Mesendoderm (in vitro differentiated cells): Measurements from ENCODE around the gene LRRC70.

Experiments
- DNase-seq: peaks from one replicate; pipeline ENCODE4 v3.0.0; 2013
- H2AK5ac ChIP-seq: 2 replicates; pipeline ENCODE4 v1.6.1; 2013; ENCODE audit warnings: low read length, inconsistent platforms
- H2BK120ac ChIP-seq: 2 replicates; pipeline ENCODE4 v1.6.1; 2013; ENCODE audit warnings: low read depth, mild to moderate bottlenecking, low read length, moderate library complexity, mixed read lengths
- H2BK15ac ChIP-seq: replicated peaks from 2 replicates; pipeline ENCODE4 v1.6.1; 2013; ENCODE audit warnings: low read depth, mild to moderate bottlenecking, moderate library complexity
- H2BK5ac ChIP-seq: 2 replicates; pipeline ENCODE4 v1.6.1; 2013; ENCODE audit warnings: low read length, inconsistent platforms
- H3K18ac ChIP-seq: 2 replicates; pipeline ENCODE4 v1.6.1; 2013; ENCODE audit warnings: mild to moderate bottlenecking, low read length, mixed read lengths
- H3K23ac ChIP-seq: one replicate; pipeline ENCODE4 v1.6.1; 2013; ENCODE audit warnings: low read length
- H3K27ac ChIP-seq: 2 replicates; pipeline ENCODE4 v1.5.1; 2013; ENCODE audit warnings: low read depth, mild to moderate bottlenecking, inconsistent platforms, low read length, moderate library complexity
- H3K27me3 ChIP-seq: 2 replicates; pipeline ENCODE4 v1.6.1; 2013; ENCODE audit warnings: low read length, control low read depth, mild to moderate bottlenecking, inconsistent platforms; ENCODE audit not compliant: insufficient read depth, poor library complexity
- H3K36me3 ChIP-seq: 2 replicates; pipeline ENCODE4 v1.6.1; 2013; ENCODE audit warnings: low read length, inconsistent platforms; ENCODE audit not compliant: control insufficient read depth, insufficient read depth
- H3K4ac ChIP-seq: one replicate; pipeline ENCODE4 v1.6.1; 2013; ENCODE audit warnings: low read depth, mild to moderate bottlenecking, low read length, moderate library complexity
- H3K4me1 ChIP-seq: 2 replicates; pipeline ENCODE4 v1.6.1; 2013; ENCODE audit warnings: low read depth, low read length, inconsistent platforms; ENCODE audit not compliant: control insufficient read depth
- H3K4me2 ChIP-seq: 2 replicates; pipeline ENCODE4 v1.6.1; 2013; ENCODE audit warnings: low read length
- H3K4me3 ChIP-seq: 2 replicates; pipeline ENCODE4 v1.5.1; 2013; ENCODE audit warnings: mild to moderate bottlenecking, low read length
- H3K56ac ChIP-seq: one replicate; pipeline ENCODE4 v1.6.1; 2013; ENCODE audit warnings: low read length
- H3K79me1 ChIP-seq: 2 replicates; pipeline ENCODE4 v1.6.1; 2013; ENCODE audit warnings: low read length, inconsistent platforms
- H3K79me2 ChIP-seq: 2 replicates; pipeline ENCODE4 v1.6.1; 2013; ENCODE audit warnings: mild to moderate bottlenecking, low read length; ENCODE audit not compliant: control insufficient read depth, insufficient read depth
- H3K9ac ChIP-seq: 2 replicates; pipeline ENCODE4 v1.6.1; 2013; ENCODE audit warnings: low read length, inconsistent platforms
- H4K5ac ChIP-seq: one replicate; pipeline ENCODE4 v1.6.1; 2013; ENCODE audit warnings: low read length
- H4K8ac ChIP-seq: one replicate; pipeline ENCODE4 v1.6.1; 2013; ENCODE audit warnings: low read depth, mild to moderate bottlenecking, control low read depth, low read length, moderate library complexity
- WGBS: extraction: QIAGEN DNeasy Blood & Tissue Kit; methylation state at CpG from one replicate; pipeline ENCODE4 v1.1.7; 2013; ENCODE audit warnings: low lambda C conversion rate, missing lambda C conversion rate; ENCODE audit not compliant: insufficient coverage; ENCODE audit errors: extremely low coverage; 5-methylcytosine and 5-hydroxymethylcytosine counted together

The LRRC70 gene

DNA sequence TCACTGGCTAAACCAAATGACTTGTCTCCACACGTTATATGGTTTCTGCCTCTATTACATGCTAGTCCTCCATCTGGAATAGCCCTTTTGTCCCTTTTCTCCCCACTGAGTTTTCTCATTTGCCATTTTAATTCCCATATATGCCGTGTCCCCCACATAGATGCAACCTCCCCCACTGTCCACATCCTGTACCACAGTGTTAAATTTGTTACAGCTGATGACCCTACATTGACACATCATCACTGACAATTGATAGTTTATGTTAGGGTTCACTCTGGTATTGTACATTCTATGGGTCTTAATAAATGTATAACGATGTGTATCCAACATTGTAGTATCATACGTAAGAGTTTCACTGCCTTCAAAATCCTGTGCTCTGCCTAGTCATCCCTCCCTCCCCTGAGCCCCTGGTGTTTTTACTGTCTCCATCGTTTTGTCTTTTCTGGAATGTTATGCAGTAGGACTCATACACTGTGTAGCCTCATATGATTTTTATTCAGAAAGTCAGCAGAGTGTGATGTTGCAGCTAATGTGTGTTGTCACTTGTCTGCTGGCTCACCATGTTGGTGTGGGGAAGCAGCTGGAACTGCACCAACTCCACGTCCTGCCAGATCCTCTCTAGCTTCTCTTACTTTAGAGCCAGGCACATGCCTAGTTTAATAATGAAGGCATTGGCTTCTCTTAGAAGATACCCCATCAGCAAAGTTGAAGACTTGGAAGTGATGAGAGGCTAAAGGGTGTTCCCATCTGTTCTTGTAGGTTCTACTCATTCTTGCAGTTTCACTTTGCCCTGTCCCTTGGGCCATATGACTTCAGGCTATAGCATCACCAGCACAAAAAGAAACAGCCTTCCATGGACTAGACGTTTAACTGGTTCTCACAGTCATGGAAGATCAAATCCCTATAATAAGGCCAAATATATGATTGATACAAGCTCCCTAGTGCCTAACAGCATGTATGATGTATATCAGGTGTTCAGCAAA, 30.2 kb downstream of the LRRC70 start:
- Histone ChIP-seq H3K4me3 (no peak overlapping the region), H2AK5ac (no peak overlapping the region), H3K18ac (no peak overlapping the region), H3K56ac (no peak overlapping the region), H3K27me3 (no peaks in the 10 kb centered on the region), H2BK120ac (no peak overlapping the region), H2BK15ac (no peak overlapping the region), H3K79me1 (no peaks in the 10 kb centered on the region), H3K79me2 (no peaks in the 10 kb centered on the region), H4K8ac (no peak overlapping the region), H3K36me3 (no peaks in the 10 kb centered on the region), H3K4ac (no peak overlapping the region), H4K5ac (no peak overlapping the region), H3K27ac (no peak overlapping the region), H2BK5ac (no peak overlapping the region), H3K23ac (no peak overlapping the region), H3K9ac (no peak overlapping the region), H3K4me1 (no peaks in the 10 kb centered on the region), H3K4me2 (no peak overlapping the region)
- no peak for DNase-seq
- WGBS, result no CpG with 5 or more reads among the region's 7 CpGs

DNA sequence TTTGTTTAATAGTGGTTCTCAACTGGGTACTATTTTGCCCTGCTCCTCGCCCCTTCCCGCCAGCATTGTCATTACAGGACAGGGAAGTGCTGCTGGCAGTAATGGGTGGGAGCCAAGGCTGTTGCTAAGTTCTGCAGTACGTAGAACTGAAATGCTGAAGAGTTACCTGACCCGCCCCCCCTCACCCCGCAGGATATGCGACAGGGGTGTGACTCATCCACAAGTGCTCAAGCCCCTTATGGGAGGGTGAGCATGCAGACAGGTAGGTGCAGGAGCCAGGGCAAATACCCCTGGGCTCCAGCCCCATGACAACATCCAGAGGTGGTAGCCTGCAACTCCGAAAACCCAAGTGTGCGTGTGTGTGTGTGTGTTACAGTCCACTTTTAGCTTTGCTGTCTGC, 35.7 kb downstream of the LRRC70 start:
- H3K27me3 ChIP-seq, result no peaks in the 10 kb centered on the region
- H2BK120ac ChIP-seq, result no peak overlapping the region
- H4K5ac ChIP-seq, result no peak overlapping the region
- H3K27ac ChIP-seq, result no peak overlapping the region
- H3K4me1 ChIP-seq, result no peaks in the 10 kb centered on the region
- H2BK15ac ChIP-seq, result no peak overlapping the region
- H3K4me2 ChIP-seq, result no peak overlapping the region
- no peaks in the 10 kb centered on the region for H3K79me2 ChIP-seq
- H3K4me3 ChIP-seq, result no peak overlapping the region
- H3K18ac ChIP-seq, result no peak overlapping the region
- no peak overlapping the region for H2AK5ac ChIP-seq
- no peak overlapping the region for H3K23ac ChIP-seq
- H4K8ac ChIP-seq, result no peak overlapping the region
- no peaks in the 10 kb centered on the region for H3K79me1 ChIP-seq
- no peak overlapping the region for H3K56ac ChIP-seq
- peak; percentile 55 for DNase-seq
- no peak overlapping the region for H3K4ac ChIP-seq
- no peak overlapping the region for H3K9ac ChIP-seq
- H3K36me3 ChIP-seq, result no peaks in the 10 kb centered on the region
- H2BK5ac ChIP-seq, result no peak overlapping the region
- WGBS, result no CpG with 5 or more reads among the region's 8 CpGs

DNA sequence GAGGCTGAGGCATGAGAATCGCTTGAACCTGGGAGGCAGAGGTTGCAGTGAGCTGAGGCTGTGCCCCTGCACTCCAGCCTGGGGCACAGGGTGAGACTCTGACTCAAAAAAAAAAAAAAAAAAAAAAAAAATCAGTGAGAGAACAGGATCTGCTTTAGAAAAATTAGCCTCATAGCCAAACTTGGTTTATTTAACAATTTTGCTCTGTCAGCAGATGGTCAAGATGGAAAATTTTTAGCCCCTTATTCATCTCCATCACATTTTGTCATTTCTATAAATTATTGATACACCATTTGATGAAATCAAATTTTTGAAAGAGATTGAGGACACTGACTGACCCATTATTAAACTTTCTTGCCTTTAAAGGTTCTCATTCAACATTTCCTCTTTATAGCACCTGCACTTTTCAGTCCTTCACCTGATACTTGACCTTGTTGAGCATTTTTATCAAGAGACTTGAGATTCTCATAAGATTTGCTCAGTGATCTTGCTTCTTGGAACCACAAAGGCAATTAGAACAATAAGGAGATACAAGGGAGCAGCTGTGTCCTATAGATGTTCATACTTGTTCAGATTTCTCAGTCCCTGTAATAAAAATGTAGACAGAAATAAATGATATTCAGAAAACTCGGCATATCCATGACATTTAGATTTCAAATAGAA, 38.1 kb downstream of the LRRC70 start:
- Histone ChIP-seq H3K18ac (no peak overlapping the region), H4K8ac (no peak overlapping the region), H3K23ac (no peak overlapping the region), H3K56ac (no peak overlapping the region), H4K5ac (no peak overlapping the region), H3K4ac (no peak overlapping the region), H2BK15ac (no peak overlapping the region), H3K27ac (no peak overlapping the region), H2AK5ac (no peak overlapping the region), H3K36me3 (no peaks in the 10 kb centered on the region), H3K27me3 (no peaks in the 10 kb centered on the region), H3K9ac (no peak overlapping the region), H3K79me1 (no peaks in the 10 kb centered on the region), H3K4me3 (no peak overlapping the region), H3K4me2 (no peak overlapping the region), H2BK120ac (no peak overlapping the region), H2BK5ac (no peak overlapping the region), H3K79me2 (no peaks in the 10 kb centered on the region), H3K4me1 (no peaks in the 10 kb centered on the region)
- DNase-seq, result no peak
- WGBS, result no CpG with 5 or more reads among the region's 2 CpGs

DNA sequence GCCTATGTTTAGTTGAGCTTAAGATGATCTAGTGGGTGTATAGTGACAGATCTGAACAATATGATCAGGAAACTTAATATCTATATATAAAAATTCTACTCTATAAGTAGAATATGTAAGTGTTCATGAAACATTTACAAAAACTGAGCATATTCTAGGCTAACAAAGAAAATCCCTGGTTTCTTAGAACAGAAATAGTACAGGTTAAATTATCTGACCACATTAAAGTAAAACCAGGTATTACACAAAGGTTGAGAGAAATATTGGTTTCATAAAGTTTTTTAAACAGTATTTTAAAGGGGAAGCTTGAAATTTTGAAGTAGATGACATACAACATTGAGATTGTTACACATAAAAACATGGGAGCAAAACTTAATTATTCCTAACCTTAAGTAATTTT, 39.3 kb downstream of the LRRC70 start:
- Histone ChIP-seq H3K18ac (no peak overlapping the region), H2AK5ac (no peak overlapping the region), H2BK15ac (no peak overlapping the region), H4K8ac (no peak overlapping the region), H3K27me3 (no peaks in the 10 kb centered on the region), H3K4ac (no peak overlapping the region), H3K27ac (no peak overlapping the region), H3K9ac (no peak overlapping the region), H3K79me2 (no peaks in the 10 kb centered on the region), H3K4me1 (no peaks in the 10 kb centered on the region), H4K5ac (no peak overlapping the region), H3K36me3 (no peaks in the 10 kb centered on the region), H3K23ac (no peak overlapping the region), H3K79me1 (no peaks in the 10 kb centered on the region), H2BK5ac (no peak overlapping the region), H2BK120ac (no peak overlapping the region), H3K4me3 (no peak overlapping the region), H3K56ac (no peak overlapping the region), H3K4me2 (no peak overlapping the region)
- no peak for DNase-seq

DNA sequence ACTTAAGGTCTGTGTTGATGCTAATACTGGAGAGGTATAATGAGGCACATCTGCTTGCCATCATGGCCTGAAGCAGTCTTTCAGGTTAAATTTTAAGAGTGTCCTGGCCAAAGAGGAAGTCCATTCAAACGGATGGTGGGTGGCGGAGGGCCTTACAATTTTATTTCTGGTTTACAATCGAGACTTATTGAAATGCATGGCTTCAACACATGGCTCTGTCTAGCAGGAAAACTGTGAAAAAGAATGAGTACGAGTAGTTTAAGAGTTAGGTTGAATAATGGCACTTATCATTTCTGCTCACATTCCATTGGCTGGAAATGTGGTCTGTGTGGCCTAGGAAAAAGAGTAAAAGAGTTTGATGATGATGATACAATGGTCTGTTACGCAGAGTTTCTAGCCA, 42.1 kb downstream of the LRRC70 start:
- H2AK5ac ChIP-seq, result no peak overlapping the region
- H3K9ac ChIP-seq, result no peak overlapping the region
- H3K79me1 ChIP-seq, result no peaks in the 10 kb centered on the region
- H3K4me1 ChIP-seq, result no peaks in the 10 kb centered on the region
- H2BK120ac ChIP-seq, result no peak overlapping the region
- H3K36me3 ChIP-seq, result no peaks in the 10 kb centered on the region
- H3K4me3 ChIP-seq, result no peak overlapping the region
- no peak overlapping the region for H3K23ac ChIP-seq
- no peak overlapping the region for H3K4ac ChIP-seq
- no CpG with 5 or more reads among the region's 5 CpGs for WGBS
- H3K18ac ChIP-seq, result no peak overlapping the region
- H3K79me2 ChIP-seq, result no peaks in the 10 kb centered on the region
- H4K5ac ChIP-seq, result no peak overlapping the region
- H3K56ac ChIP-seq, result no peak overlapping the region
- no peak overlapping the region for H4K8ac ChIP-seq
- H3K27me3 ChIP-seq, result no peaks in the 10 kb centered on the region
- DNase-seq, result no peak
- H3K4me2 ChIP-seq, result no peak overlapping the region
- no peak overlapping the region for H2BK5ac ChIP-seq
- no peak overlapping the region for H3K27ac ChIP-seq
- H2BK15ac ChIP-seq, result no peak overlapping the region
